K562 (cell line): ENCODE results near the gene HIKESHI.

Source experiments
- CBX8 ChIP-seq: fragments of 200-600 bp; sonication (generic); IDR thresholded peaks from 2 replicates; pipeline ENCODE4 v1.6.1; 2012; ENCODE audit warnings: borderline replicate concordance, mixed run types, low read depth, mild to moderate bottlenecking, moderate library complexity, mixed read lengths, low read length, control low read depth, inconsistent platforms; ENCODE audit not compliant: poor library complexity, severe bottlenecking; ENCODE audit errors: extremely low read depth
- CCAR2 ChIP-seq: fragments of 200-400 bp; formaldehyde crosslinking; IDR thresholded peaks from 2 replicates; pipeline ENCODE4 v1.6.1; 2017; ENCODE audit warnings: mild to moderate bottlenecking, low read depth, low read length
- CTCF ChIP-seq, 3 experiments: IDR thresholded peaks in 2 of 3; conservative IDR thresholded peaks in 1 of 3; 2 replicates each; pipeline ENCODE4 v1.5.1; 2011 to 2012; ENCODE audit warnings: low read length in 3 of 3, mild to moderate bottlenecking in 3 of 3, control low read depth in 2 of 3, improper control_type of control experiment in 1 of 3, inconsistent platforms in 1 of 3, low read depth in 1 of 3, mixed read lengths in 1 of 3, moderate library complexity in 1 of 3; ENCODE audit not compliant: insufficient read depth in 2 of 3
- EGR1 ChIP-seq: fragments of 450-650 bp; conservative IDR thresholded peaks from 2 replicates; pipeline ENCODE4 v1.6.1; 2017; ENCODE audit warnings: mild to moderate bottlenecking
- ETV6 ChIP-seq, 3 experiments: fragments of 150-350 bp in 1 of 3; sonication (generic) in 1 of 3; formaldehyde crosslinking in 1 of 3; IDR thresholded peaks; 2 replicates each; pipeline versions ENCODE4 v1.6.1 to v1.8.0; 2014 to 2022; ENCODE audit warnings: borderline replicate concordance in 2 of 3, low read depth in 2 of 3, antibody characterized with exemption in 1 of 3, low read length in 1 of 3, mild to moderate bottlenecking in 1 of 3, missing genetic modification reagents in 1 of 3
- FOXK2 ChIP-seq, 2 experiments: fragments of 450-650 bp; IDR thresholded peaks in 1 of 2; conservative IDR thresholded peaks in 1 of 2; 2 replicates each; pipeline ENCODE4 v1.6.1; 2016; ENCODE audit warnings: low read depth in 2 of 2, mild to moderate bottlenecking in 1 of 2
- GTF2F1 ChIP-seq: IDR thresholded peaks from 2 replicates; pipeline ENCODE4 v1.6.1; 2011; ENCODE audit warnings: low read depth, low read length, improper control_type of control experiment
- MAFG ChIP-seq: fragments of 450-650 bp; conservative IDR thresholded peaks from 2 replicates; pipeline ENCODE4 v1.6.1; 2016; ENCODE audit warnings: missing genetic modification characterization, missing compliant biosample characterization
- OTX1 ChIP-seq: fragments of 450-650 bp; formaldehyde crosslinking; IDR thresholded peaks from 2 replicates; pipeline ENCODE4 v1.4.0; 2022; ENCODE audit warnings: mild to moderate bottlenecking
- SPI1 ChIP-seq: IDR thresholded peaks from 2 replicates; pipeline ENCODE4 v1.6.1; 2011; ENCODE audit warnings: low read depth, low read length, control low read depth, borderline replicate concordance
- SRSF9 ChIP-seq: fragments of 200-400 bp; formaldehyde crosslinking; IDR thresholded peaks from 2 replicates; pipeline ENCODE4 v1.6.1; 2017; ENCODE audit warnings: low read depth, low read length, borderline replicate concordance
- ZBTB49 ChIP-seq: sonication (generic); formaldehyde crosslinking; IDR thresholded peaks from 2 replicates; pipeline ENCODE4 v1.8.0; 2022; ENCODE audit warnings: missing genetic modification reagents, mild to moderate bottlenecking, borderline replicate concordance
- TF ChIP-seq, protein P1 (sequence below): IDR thresholded peaks from 3 replicates; pipeline ENCODE4 v1.6.1; 2011; ENCODE audit warnings: borderline replicate concordance, mild to moderate bottlenecking; ENCODE audit not compliant: insufficient read length, insufficient read depth

GRCh38 chr11:86275493-86276370, 26.3 kb upstream of the HIKESHI start:
- TF ChIP-seq SRSF9 = no peak
- no peak for TF ChIP-seq ETV6 (IDR thresholded peaks at IDR 0.05; ENCODE audit: borderline replicate concordance in 1 of 2, low read depth in 2 of 2, low read length in 1 of 2)
- TF ChIP-seq ETV6 (CRISPR knock-in tag; IDR thresholded peaks at IDR 0.05; ENCODE audit: borderline replicate concordance) = no peak
- TF ChIP-seq CTCF (IDR thresholded peaks at IDR 0.05 in 2 of 3, conservative IDR thresholded peaks at IDR 0.05 in 1 of 3; ENCODE audit: insufficient read depth in 2 of 3, low read depth in 1 of 3, low read length in 3 of 3) = no peak; a peak in 1 of 6 replicates
- TF ChIP-seq OTX1 (CRISPR knock-in tag) = no peak
- TF ChIP-seq, protein P1, sequence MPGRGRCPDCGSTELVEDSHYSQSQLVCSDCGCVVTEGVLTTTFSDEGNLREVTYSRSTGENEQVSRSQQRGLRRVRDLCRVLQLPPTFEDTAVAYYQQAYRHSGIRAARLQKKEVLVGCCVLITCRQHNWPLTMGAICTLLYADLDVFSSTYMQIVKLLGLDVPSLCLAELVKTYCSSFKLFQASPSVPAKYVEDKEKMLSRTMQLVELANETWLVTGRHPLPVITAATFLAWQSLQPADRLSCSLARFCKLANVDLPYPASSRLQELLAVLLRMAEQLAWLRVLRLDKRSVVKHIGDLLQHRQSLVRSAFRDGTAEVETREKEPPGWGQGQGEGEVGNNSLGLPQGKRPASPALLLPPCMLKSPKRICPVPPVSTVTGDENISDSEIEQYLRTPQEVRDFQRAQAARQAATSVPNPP = no peak
- no peak for TF ChIP-seq MAFG (tag)
- no peak for TF ChIP-seq EGR1
- no peak for TF ChIP-seq CBX8
- no peak for TF ChIP-seq SPI1
- no peak for TF ChIP-seq ZBTB49 (CRISPR knock-in tag)
- TF ChIP-seq GTF2F1 = no peak
- no peak for TF ChIP-seq FOXK2 (conservative IDR thresholded peaks at IDR 0.05 in 1 of 2, IDR thresholded peaks at IDR 0.05 in 1 of 2; ENCODE audit: low read depth in 2 of 2)
- no peak for TF ChIP-seq CCAR2
